Epithelial cell of proximal tubule (primary cell): Measurements from ENCODE around the gene SULT1C4. TPM values are rescaled to one million over a fixed set of nuclear protein-coding genes. Genes with fewer than 3 reads are reported as not detected.

ENCODE experiments used
- DNase-seq: peaks from one replicate; pipeline ENCODE4 v3.0.0-alpha.2; 2011; ENCODE audit warnings: low read depth
- H3K4me3 ChIP-seq: 2 replicates; pipeline ENCODE4 v1.5.1; 2011; ENCODE audit warnings: low read depth, mild to moderate bottlenecking, low read length
- CTCF ChIP-seq: conservative IDR thresholded peaks from 2 replicates; pipeline ENCODE4 v1.5.1; 2012; ENCODE audit warnings: low read depth, mild to moderate bottlenecking, low read length
- total RNA-seq: library from RNA; depleted of rRNA; stranded (reverse); fragments of >200 nt; gene quantifications from 2 replicates; pipeline ENCODE4 v1.2.3, GENCODE V29; 2015

The SULT1C4 gene
- total RNA-seq, 1 donor from 2014 or later = 50.1 TPM

DNA sequence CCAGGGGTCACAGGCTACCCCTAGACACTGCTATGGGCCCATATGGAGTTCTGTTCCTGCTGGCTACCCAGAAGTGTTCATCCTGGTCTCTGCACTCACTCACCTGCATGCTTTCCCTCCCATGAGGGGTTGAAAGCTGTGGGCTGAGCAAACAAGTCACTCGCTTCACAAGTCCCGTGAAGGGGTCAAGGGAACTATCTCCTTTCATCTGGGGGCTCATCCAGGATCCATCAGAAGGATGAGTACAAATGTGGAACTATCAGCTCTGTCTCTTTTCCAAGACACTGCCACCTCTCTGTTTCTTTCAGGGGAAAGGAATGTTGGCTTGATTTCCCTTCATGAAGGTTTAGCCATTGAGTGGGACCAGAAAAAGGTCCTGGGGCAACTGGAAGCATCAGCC is 21.7 kb downstream of the SULT1C4 start:
- DNase-seq = no peak
- TF ChIP-seq CTCF = no peak
- H3K4me3 ChIP-seq = no peak overlapping the region

DNA sequence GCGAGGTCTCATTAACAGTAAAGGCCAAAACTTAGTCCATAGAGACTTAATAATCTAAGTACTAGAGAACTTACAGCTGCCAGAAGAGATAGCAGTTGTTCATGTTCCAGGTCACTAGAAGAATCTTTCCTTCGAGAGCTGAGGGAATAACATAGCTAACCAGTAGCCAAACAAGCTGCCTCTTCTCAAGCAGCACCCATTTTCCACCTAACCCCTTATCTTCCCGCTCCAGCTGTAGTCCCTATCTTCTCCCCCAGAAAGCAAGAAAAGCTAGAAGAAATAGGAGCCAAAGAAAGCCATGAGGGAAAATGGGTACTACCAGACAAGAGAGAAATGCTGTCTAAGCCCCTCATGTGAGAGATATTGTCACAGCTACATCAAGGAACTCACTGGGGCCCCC is 24.0 kb downstream of the SULT1C4 start:
- no peak for DNase-seq
- no peak for TF ChIP-seq CTCF
- no peak overlapping the region for H3K4me3 ChIP-seq

GRCh38 chr2:108403494-108403893 is 25.7 kb downstream of the SULT1C4 start:
- TF ChIP-seq CTCF = no peak
- no peak overlapping the region for H3K4me3 ChIP-seq
- peak; percentile 55 for DNase-seq

DNA sequence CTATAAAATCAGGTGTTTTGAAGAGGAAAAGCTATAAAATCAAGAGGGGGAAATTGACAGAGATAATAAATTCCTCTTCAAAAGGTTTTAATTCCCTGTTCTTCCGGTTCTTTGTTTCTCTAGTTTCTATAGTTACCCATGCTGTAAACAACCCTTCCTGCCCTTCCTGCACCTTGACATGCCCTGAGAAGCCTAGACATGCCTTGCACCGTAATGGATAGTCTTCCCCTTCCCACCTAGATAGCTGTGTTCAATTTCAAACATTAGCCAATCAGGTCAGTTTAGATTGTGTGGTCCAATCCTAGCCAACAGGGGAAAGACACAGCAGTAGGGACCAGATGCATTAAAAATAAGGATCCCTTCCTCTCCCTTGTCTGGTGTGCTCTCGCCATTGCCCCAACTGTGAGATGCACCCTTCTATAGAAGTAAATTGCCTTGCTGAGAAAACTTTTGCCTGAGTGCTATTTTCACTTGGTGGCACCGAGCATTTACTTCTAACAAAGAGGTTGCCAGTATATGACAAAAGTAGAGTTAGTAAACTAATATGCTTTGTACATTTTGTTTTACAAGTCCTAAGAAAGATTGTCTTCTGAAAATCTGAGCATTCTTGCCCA is 27.1 kb downstream of the SULT1C4 start:
- no peak for TF ChIP-seq CTCF
- no peak for DNase-seq
- no peak overlapping the region for H3K4me3 ChIP-seq

DNA sequence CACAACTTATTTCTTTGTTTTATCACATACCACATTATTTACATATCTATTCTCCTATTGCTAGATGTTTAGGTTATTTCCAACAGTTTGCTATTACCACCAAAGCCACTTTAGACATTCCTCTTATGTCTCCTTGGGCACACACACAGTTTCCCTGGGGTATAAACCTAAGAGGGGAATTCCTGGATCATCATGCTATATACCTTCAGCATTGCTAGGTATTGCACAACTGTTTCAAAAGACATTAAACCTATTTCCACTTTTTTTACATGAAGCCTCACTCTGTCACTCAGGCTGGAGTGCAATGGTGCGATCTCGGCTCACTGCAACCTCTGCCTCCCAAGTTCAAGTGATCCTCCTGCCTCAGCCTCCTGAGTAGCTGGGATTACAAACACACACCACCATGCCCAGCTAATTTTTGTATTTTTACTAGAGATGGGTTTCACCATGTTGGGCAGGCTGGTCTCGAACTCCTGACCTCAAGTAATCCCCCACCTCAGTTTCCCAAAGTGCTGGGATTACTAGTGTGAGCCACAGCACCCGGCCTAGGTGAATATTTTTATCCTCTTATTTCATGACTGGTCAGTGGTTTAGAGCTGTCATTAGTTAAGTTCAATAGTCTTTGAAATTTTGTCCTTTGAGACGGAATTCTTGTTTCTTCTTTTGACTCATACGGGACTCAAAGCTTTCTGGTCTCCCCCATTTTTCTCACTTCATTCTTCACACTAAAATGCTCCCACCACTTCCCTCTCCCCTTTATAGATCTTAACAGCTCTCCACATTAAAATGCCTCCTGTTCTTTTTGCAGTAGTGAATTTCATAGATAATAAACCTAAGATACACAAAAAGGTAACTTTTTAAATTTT is 30.3 kb downstream of the SULT1C4 start:
- TF ChIP-seq CTCF = no peak
- no peak for DNase-seq
- no peak overlapping the region for H3K4me3 ChIP-seq

DNA sequence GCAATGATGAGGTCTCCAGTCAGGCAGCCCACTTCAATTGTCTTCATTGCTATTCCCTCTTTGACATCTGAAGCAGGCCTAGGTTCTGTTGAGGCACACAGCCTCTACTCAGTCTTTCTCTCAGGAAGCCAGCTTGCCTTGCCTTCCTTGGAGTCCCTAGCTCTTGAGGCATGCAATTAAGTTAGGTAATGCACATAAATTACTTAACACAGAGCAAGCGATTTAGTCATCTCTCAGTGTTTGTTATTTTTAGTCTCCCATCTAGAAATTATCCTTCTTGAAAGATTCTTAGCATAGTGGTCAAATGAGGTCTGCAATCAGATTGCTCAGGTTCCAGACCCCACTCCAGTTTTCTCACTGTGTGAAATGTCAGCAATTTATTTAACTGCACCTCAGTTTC is 32.0 kb downstream of the SULT1C4 start:
- no peak overlapping the region for H3K4me3 ChIP-seq
- no peak for TF ChIP-seq CTCF
- DNase-seq = no peak
